GM18951 (cell line): ENCODE data around the gene DPH6.
"Not testable (repeated sequence)": the region's sequence is repeated elsewhere in the genome, so short reads cannot be mapped to it uniquely, and the experiment has no call there.

ENCODE experiments used
- POLR2A ChIP-seq: IDR thresholded peaks from 4 replicates; pipeline ENCODE4 v1.6.1; 2011; ENCODE audit warnings: mild to moderate bottlenecking; ENCODE audit not compliant: insufficient read length, insufficient read depth; ENCODE audit errors: extremely low read depth
- in situ Hi-C: fragments of 300-500 bp; cut with MboI; formaldehyde crosslinking; loops from one replicate; pipeline ENCODE4 v1.12.0; 2022; ENCODE audit warnings: low sequenced_read_pairs, mixed read lengths, inconsistent platforms; ENCODE audit not compliant: unreplicated experiment

Gene DPH6

GRCh38 chr15:35351059-35351458 lies 194.9 kb downstream of the DPH6 start:
- in situ Hi-C loops = no loop called here
- TF ChIP-seq POLR2A = no peak

- in situ Hi-C loops = no loop called here
- no peak for TF ChIP-seq POLR2A
Measured at GRCh38 chr15:35349916-35350315, 196.0 kb downstream of the DPH6 start.

GRCh38 chr15:35330916-35331315 lies 215.0 kb downstream of the DPH6 start:
- TF ChIP-seq POLR2A = no peak
- in situ Hi-C loops = no loop called here

GRCh38 chr15:35330048-35330695 lies 215.8 kb downstream of the DPH6 start:
- in situ Hi-C loops = no loop called here
- TF ChIP-seq POLR2A = no peak

- no peak for TF ChIP-seq POLR2A
- in situ Hi-C loops = no loop called here
Measured at GRCh38 chr15:35329521-35329961, 216.4 kb downstream of the DPH6 start.

- in situ Hi-C loops = not testable (repeated sequence)
Measured at GRCh38 chr15:35328836-35329235, 217.1 kb downstream of the DPH6 start.

- in situ Hi-C loops = no loop called here
- no peak for TF ChIP-seq POLR2A
Measured at GRCh38 chr15:35327789-35328188, 218.2 kb downstream of the DPH6 start.

- no peak for TF ChIP-seq POLR2A
- in situ Hi-C loops = no loop called here
Measured at GRCh38 chr15:35325374-35325941, 220.5 kb downstream of the DPH6 start.

GRCh38 chr15:35323141-35323540 lies 222.8 kb downstream of the DPH6 start:
- in situ Hi-C loops = no loop called here
- TF ChIP-seq POLR2A = no peak

- in situ Hi-C loops = no loop called here
- no peak for TF ChIP-seq POLR2A
Measured at GRCh38 chr15:35321926-35322325, 224.0 kb downstream of the DPH6 start.

- in situ Hi-C loops = no loop called here
- TF ChIP-seq POLR2A = no peak
Measured at GRCh38 chr15:35320911-35321310, 225.1 kb downstream of the DPH6 start.
